NT2/D1 (cell line): ENCODE results near the gene MYO5B.

Experiments used
- SUZ12 ChIP-seq: IDR thresholded peaks from 2 replicates; pipeline ENCODE4 v1.6.1; 2011; ENCODE audit not compliant: insufficient read length, insufficient read depth; ENCODE audit errors: extremely low read depth
- ZNF274 ChIP-seq: IDR thresholded peaks from 2 replicates; pipeline ENCODE4 v1.6.1; 2011; ENCODE audit warnings: mild to moderate bottlenecking, low read depth, low read length

GRCh38 chr18:49812286-49813068 lies 382.5 kb downstream of the MYO5B start:
- TF ChIP-seq ZNF274 (no peak), SUZ12 (no peak)
